Fibroblast of lung (primary cell): ENCODE measurements around the gene FUT1.

Source experiments
- CTCF ChIP-seq, 2 donors: IDR thresholded peaks in 1 of 2; conservative IDR thresholded peaks in 1 of 2; 1 replicate in 1 of 2; 2 replicates in 1 of 2; pipeline ENCODE4 v1.5.1; 2011 to 2012; ENCODE audit warnings: low read length in 2 of 2, control low read depth in 1 of 2, inconsistent platforms in 1 of 2, low read depth in 1 of 2, mild to moderate bottlenecking in 1 of 2
- EZH2 ChIP-seq: IDR thresholded peaks from 2 replicates; pipeline ENCODE4 v1.5.1; 2012; ENCODE audit warnings: low read length, control low read depth, mild to moderate bottlenecking; ENCODE audit errors: missing control alignments

GRCh38 chr19:48708471-48708870 is 44.0 kb downstream of the FUT1 start:
- TF ChIP-seq CTCF (conservative IDR thresholded peaks at IDR 0.05 in 1 of 2, IDR thresholded peaks at IDR 0.05 in 1 of 2; ENCODE audit: low read depth in 1 of 2, low read length in 2 of 2) (no peak), EZH2 (no peak)
